ENCODE measurements around the gene KRT36. TPM values are rescaled to one million over a fixed set of nuclear protein-coding genes. Genes with fewer than 3 reads are reported as not detected.

Gene KRT36
- polyA plus RNA-seq, 3 donors, result 0.24 to 0.87 (median 0.25) TPM

DNA sequence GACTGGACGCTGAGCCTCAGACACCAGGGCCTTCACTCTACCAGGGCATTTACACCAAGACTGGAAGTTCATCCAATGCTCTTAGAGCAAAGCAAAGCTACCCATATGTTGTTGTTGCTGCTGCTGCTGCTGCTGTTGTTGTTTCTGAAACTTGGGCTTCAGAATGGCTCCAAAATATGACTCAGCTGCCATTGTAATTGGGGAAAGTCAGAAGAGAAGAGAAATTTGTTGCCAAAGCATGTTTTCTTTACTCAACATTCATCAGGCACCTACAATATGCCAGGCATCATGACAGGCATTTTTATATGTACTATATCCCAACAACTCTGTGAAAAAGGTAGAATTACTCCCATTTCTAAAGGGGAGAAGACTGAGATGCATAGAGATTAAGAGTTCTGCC lies 34.5 kb downstream of the KRT36 start:
- no peaks in the 10 kb centered on the region for H3K79me2 ChIP-seq (ENCODE audit: insufficient read depth, low read length)
- no CpG with 5 or more reads among the region's 1 CpG for WGBS (ENCODE audit: insufficient coverage)
- Mint-ChIP-seq H3K4me3 (no peak overlapping the region), H3K27ac (no peak overlapping the region), H3K9me3 (peaks cover 0 to 4% (median 0%) of the 10 kb centered on the region in 7 donors), H3K4me1 (peaks cover 3% of the 10 kb centered on the region), H3K36me3 (no peaks in the 10 kb centered on the region), H3K27me3 (ENCODE audit: low read depth in 3 of 3) (peaks cover 0 to 5% (median 3%) of the 10 kb centered on the region in 3 donors)
- no peaks in the 10 kb centered on the region for H4K20me1 ChIP-seq (ENCODE audit: insufficient read depth, low read length)
- H2AFZ ChIP-seq (ENCODE audit: insufficient read depth, low read depth, low read length, poor library complexity, severe bottlenecking), result no peak overlapping the region
- no peaks in the 10 kb centered on the region for H3K4me1 ChIP-seq (ENCODE audit: control insufficient read depth in 1 of 2, insufficient read depth in 2 of 2, low read length in 2 of 2)
- no peaks in the 10 kb centered on the region for H3K27me3 ChIP-seq (ENCODE audit: control insufficient read depth in 2 of 2, insufficient read depth in 2 of 2, low read length in 2 of 2)
- TF ChIP-seq CTCF (IDR thresholded peaks at IDR 0.05), result no peak
- no peaks in the 10 kb centered on the region for H3K36me3 ChIP-seq (replicated peaks in 1 of 2; ENCODE audit: control insufficient read depth in 1 of 2, insufficient read depth in 2 of 2, low read length in 2 of 2)
- H3K4me2 ChIP-seq (replicated peaks; ENCODE audit: extremely low read depth, low read length, poor library complexity, severe bottlenecking), result no peak overlapping the region
- H3K9me3 ChIP-seq (replicated peaks in 1 of 2; ENCODE audit: control insufficient read depth in 1 of 2, insufficient read depth in 1 of 2, low read length in 2 of 2), result no peaks in the 10 kb centered on the region
- no peak overlapping the region for H3K4me3 ChIP-seq (replicated peaks in 1 of 3; ENCODE audit: low read depth in 2 of 3, low read length in 3 of 3)
- no peak for DNase-seq
- intact Hi-C loops (cut with micrococcal nuclease), result no loop called here
- no peak overlapping the region for H3K27ac ChIP-seq (ENCODE audit: low read depth in 1 of 2, low read length in 2 of 2)
- no peak overlapping the region for H3K9ac ChIP-seq (ENCODE audit: insufficient read depth, low read length, poor library complexity, severe bottlenecking)

GRCh38 chr17:41453066-41453465 lies 36.6 kb downstream of the KRT36 start:
- H3K4me1 Mint-ChIP-seq, result peaks cover 3% of the 10 kb centered on the region
- H3K4me3 Mint-ChIP-seq, result no peak overlapping the region
- Histone ChIP-seq H3K79me2 (ENCODE audit: insufficient read depth, low read length) (no peaks in the 10 kb centered on the region), H3K4me3 (replicated peaks in 1 of 3; ENCODE audit: low read depth in 2 of 3, low read length in 3 of 3) (no peak overlapping the region), H3K4me2 (replicated peaks; ENCODE audit: extremely low read depth, low read length, poor library complexity, severe bottlenecking) (no peak overlapping the region), H4K20me1 (ENCODE audit: insufficient read depth, low read length) (no peaks in the 10 kb centered on the region), H3K27ac (ENCODE audit: low read depth in 1 of 2, low read length in 2 of 2) (no peak overlapping the region), H2AFZ (ENCODE audit: insufficient read depth, low read depth, low read length, poor library complexity, severe bottlenecking) (no peak overlapping the region), H3K9me3 (replicated peaks in 1 of 2; ENCODE audit: control insufficient read depth in 1 of 2, insufficient read depth in 1 of 2, low read length in 2 of 2) (no peaks in the 10 kb centered on the region), H3K36me3 (replicated peaks in 1 of 2; ENCODE audit: control insufficient read depth in 1 of 2, insufficient read depth in 2 of 2, low read length in 2 of 2) (no peaks in the 10 kb centered on the region), H3K9ac (ENCODE audit: insufficient read depth, low read length, poor library complexity, severe bottlenecking) (no peak overlapping the region), H3K4me1 (ENCODE audit: control insufficient read depth in 1 of 2, insufficient read depth in 2 of 2, low read length in 2 of 2) (no peaks in the 10 kb centered on the region), H3K27me3 (ENCODE audit: control insufficient read depth in 2 of 2, insufficient read depth in 2 of 2, low read length in 2 of 2) (no peaks in the 10 kb centered on the region)
- WGBS (ENCODE audit: insufficient coverage), result 75% methylated on average over 2 of the region's 3 CpGs
- no peak for DNase-seq
- no peak overlapping the region for H3K27ac Mint-ChIP-seq
- peaks cover 0 to 4% (median 0%) of the 10 kb centered on the region in 7 donors for H3K9me3 Mint-ChIP-seq
- no peaks in the 10 kb centered on the region for H3K36me3 Mint-ChIP-seq
- H3K27me3 Mint-ChIP-seq (ENCODE audit: low read depth in 3 of 3), result peaks cover 0 to 5% (median 5%) of the 10 kb centered on the region in 3 donors
- TF ChIP-seq CTCF (IDR thresholded peaks at IDR 0.05), result no peak
- intact Hi-C loops (cut with micrococcal nuclease), result no loop called here

Measured in CD14-positive monocyte (primary cell).